ENCODE data around the gene UNC93A.
"Not testable (repeated sequence)": the region's sequence is repeated elsewhere in the genome, so short reads cannot be mapped to it uniquely, and the experiment has no call there.

Gene UNC93A

GRCh38 chr6:167309355-167310192, 18.5 kb downstream of the UNC93A start:
- not testable (repeated sequence) for DNase-seq (ENCODE audit: low read depth)

DNA sequence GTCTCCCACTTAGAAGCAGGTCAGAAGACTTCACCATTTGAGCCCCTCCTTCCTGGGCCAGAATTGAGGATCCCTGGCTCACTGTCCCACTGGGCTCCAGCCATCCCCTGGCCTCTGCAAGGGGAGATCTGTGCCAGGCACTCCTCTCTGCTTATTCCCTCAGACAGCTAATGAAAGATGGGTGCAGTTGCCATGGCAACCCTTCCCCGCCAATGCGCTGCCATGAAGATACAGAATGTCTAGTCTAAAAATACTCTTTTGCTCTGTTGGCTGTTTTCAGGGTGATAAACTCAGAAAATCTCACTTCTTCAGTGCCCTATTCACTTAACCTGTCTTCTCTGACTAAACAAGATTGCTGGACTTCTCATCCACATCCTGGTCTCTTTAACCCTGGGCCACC, 20.2 kb downstream of the UNC93A start:
- DNase-seq (ENCODE audit: low read depth) = no peak

- DNase-seq (ENCODE audit: low read depth) = not testable (repeated sequence)
Observed at GRCh38 chr6:167311691-167312090, 20.6 kb downstream of the UNC93A start.

GRCh38 chr6:167314180-167314821, 23.2 kb downstream of the UNC93A start:
- DNase-seq (ENCODE audit: low read depth) = no peak

GRCh38 chr6:167317172-167317571, 26.1 kb downstream of the UNC93A start:
- DNase-seq (ENCODE audit: low read depth) = no peak

GRCh38 chr6:167318354-167318753, 27.2 kb downstream of the UNC93A start:
- DNase-seq (ENCODE audit: low read depth) = not testable (repeated sequence)

DNA sequence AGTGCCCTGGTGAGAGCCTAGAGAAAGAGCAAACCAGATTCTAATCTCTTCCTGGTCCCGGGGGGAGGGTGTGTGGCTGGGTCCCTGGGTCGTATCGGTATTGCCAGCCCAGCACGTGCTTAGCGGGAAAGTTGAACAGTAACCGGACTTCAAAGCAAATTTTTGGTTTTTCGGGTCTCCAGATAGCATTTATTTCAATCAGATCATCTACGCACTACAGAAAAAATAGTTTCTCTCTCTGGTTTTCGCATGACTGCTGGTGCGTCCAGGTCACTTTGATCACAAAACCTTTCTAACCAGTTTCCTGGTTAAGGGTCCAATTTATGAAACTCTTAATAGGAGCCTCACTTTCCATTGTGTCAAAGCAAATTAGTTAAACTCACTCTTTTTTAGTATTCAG, 27.7 kb downstream of the UNC93A start:
- DNase-seq (ENCODE audit: low read depth) = not testable (repeated sequence)

DNA sequence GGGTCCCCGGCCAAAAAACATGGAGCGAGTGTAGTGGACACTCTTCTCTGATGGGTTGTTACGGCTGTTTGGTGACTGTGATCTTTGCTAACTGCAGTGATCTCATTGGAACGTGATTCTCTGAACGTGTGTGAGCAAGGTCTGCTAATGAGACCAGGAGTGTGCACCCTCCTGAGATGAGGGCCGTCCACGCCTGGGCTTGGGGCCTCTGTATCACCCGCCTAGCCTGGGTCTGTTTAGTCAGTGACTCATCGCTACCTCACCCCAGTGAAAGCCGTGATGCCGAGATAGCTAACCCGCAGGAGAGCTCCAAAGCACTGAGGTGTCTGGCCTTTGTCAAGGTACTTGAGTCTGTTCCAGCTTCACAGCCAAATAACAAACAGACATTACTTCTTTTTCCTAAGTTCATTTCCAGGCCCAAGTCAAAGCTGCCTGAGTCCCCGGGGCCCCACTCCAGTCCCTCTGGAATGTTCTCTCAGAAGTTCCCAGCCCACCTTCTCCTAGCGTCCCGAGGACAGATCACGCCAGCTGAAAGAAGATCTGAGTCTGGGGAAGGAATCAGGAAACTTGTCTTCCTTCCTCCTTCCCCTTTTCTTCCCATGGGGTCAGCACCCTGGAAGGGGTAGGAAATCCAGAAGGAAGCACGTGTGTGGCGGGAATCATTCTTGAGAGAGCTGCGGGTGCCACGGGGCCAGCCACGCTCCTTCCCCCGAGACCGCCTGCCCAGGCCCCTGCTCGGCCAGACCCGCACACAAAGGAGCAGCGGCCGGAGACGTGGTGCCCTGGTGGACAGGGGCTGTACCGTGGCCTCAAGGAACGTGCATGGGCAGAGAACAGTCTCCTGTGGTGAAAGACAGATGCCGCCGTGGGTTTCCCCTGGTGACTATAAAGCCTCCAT, 29.0 kb downstream of the UNC93A start:
- DNase-seq (ENCODE audit: low read depth) = not testable (repeated sequence)

GRCh38 chr6:167320754-167321056, 29.6 kb downstream of the UNC93A start:
- not testable (repeated sequence) for DNase-seq (ENCODE audit: low read depth)

DNA sequence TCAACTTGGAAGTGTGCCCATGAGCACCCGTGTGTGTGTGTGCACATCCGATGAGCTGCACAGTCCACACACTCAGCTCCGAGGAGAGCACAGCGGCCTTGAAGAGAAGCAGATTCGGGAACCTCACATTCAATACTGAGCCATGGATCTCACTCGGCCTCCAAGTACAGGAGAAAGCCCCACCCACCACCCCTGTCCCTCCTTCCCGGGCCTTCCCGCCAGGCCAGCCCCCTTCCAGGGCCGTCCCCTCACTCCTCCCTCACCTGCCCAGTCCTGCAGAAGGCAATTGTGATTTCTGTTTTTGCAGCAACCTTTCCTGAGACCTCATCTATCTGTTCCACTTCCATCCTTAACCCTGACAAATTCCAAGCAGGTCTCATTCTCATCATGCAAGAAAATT, 30.1 kb downstream of the UNC93A start:
- not testable (repeated sequence) for DNase-seq (ENCODE audit: low read depth)

DNA sequence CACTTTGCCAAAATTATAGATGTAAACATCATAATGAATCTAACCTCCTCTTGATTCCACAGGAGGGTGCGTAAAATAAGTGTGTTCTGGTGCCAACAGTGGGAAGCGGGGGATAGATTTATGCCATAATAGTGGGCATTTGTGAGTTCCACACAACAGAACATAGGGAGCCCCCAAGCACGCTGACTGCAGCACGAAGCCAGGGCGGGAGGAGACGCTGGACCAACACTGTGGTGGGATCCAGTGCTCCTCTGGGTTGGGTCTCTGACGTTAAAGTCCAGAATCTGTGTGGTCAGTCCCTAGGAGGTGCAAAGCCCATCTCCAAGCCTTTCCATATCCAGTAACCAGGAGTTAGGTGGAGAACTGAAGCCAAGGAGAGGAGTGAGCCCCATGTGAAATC, 32.0 kb downstream of the UNC93A start:
- no peak for DNase-seq (ENCODE audit: low read depth)

- DNase-seq (ENCODE audit: low read depth) = no peak
Observed at GRCh38 chr6:167324111-167324510, 33.0 kb downstream of the UNC93A start.

GRCh38 chr6:167325766-167326165, 34.7 kb downstream of the UNC93A start:
- DNase-seq (ENCODE audit: low read depth) = no peak

GRCh38 chr6:167327391-167327790, 36.3 kb downstream of the UNC93A start:
- DNase-seq (ENCODE audit: low read depth) = no peak

GRCh38 chr6:167328086-167328485, 37.0 kb downstream of the UNC93A start:
- no peak for DNase-seq (ENCODE audit: low read depth)

DNA sequence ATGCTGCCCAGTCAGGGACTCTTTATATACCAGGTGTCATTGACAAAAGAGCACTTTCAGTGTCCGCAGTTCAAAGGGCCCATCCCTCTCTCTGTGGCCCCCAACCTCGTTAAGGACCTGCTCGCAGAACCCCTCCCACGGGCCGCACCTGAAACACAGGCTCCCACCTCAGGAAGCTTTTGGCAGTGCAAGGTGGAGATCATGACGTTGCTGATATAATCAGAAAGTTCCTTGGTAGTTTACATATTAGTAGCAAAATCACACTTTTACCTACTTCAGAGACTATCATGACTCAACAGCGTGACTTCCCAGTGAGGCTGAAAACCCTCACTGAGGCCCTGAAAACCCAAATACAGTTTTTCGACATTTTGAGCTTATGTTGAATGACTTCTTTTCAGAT, 37.9 kb downstream of the UNC93A start:
- no peak for DNase-seq (ENCODE audit: low read depth)

GRCh38 chr6:167330750-167331149, 39.6 kb downstream of the UNC93A start:
- DNase-seq (ENCODE audit: low read depth) = no peak

DNA sequence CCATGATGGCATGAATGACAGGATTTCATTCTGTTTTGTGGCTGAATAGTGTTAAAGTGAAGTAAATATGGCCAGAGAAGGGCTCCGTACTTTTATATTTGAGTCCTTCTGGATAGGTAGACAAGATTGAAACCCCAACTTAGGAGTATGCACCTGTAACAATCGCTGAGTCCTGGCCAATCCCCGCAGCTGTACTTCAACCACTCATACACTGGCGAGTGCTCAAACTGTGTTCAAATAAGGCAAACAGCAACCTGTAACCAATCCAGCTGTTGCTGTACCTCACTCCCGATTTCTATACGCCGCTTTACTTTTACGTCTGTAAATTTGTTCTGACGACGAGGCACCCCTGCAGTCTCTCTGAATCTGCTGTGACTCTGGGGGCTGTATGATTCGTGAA, 40.5 kb downstream of the UNC93A start:
- no peak for DNase-seq (ENCODE audit: low read depth)

DNA sequence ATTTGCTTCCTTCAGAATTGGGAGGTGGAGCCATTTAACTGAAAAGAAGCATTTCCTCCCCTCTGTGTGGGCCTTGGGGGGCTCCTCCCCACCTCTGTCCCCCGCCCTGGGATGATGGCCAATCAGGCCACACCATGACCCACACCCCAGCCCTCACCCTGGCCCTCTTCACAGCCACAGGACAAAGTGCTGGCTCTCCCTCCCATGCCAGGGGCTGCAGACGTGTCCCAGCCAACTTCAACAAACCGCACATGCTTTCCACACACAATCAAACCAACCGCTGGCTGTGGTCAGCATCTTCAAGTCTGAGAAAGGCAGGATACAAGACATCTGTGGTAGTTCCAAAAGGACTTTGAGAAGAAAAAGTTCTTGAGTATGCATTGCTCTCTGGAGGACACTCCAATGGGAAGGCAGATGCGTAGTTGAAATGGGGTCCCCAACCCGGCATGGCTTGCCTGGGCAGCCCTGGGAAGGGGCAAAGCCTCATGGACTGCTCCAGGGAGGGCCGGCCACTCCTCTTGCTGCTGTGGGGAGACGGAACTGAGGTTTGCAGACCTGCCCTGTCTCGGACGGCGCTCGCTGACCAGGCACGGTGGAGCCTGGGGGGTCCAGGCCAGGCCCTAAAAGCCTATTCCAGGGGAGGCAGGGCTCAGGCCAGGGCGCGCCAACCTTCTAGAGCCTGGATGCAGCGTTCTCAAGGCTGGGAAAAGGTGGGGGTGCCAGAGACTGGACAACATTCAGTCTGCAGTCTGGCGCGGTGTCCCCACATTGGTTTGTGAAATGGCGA, 45.9 kb downstream of the UNC93A start:
- DNase-seq (ENCODE audit: low read depth) = no peak

GRCh38 chr6:167337675-167338449, 46.7 kb downstream of the UNC93A start:
- DNase-seq (ENCODE audit: low read depth) = no peak

DNA sequence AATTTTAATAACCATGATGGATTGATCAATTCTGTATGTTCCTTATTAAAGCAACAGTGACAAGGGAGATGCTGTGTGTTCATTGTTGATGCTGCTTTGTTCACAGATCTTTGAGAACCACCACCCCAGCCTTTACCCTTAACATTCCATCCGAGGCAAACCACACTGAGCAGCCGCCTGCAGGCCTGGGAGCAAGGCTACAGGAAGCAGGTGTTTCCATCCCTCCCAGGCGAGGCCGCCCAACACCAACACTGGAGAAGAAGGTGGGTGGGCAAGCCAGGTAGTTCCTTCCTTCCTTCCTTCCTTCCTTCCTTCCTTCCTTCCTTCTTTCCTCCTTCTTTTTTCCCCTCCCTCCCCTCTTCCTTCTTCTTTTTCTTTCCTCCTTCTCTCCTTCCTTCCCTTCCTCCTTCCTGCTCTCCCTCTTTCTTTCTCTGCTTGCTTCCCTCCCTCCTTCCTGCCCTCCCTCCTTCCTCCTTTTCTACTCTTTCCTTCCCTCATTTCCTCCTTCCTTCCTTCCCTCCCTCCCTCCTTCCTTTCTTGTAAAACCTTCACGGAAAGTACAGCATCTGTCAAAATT, 47.5 kb downstream of the UNC93A start:
- no peak for DNase-seq (ENCODE audit: low read depth)
